Mucosa of descending colon (tissue), 3 donors: Measurements from ENCODE around the gene SNX3. TPM values are rescaled to one million over a fixed set of nuclear protein-coding genes. Genes with fewer than 3 reads are reported as not detected.

Experiments used
- ATAC-seq: fragments of 200-7000 bp; cut with Tn5 transposase; one replicate; pipeline ENCODE4 v1.9.1; 2020; ENCODE audit warnings: mild to moderate bottlenecking, moderate library complexity
- DNase-seq, 3 donors: peaks; one replicate each; pipeline ENCODE4 v3.0.0-alpha.2; 2020
- H3K36me3 ChIP-seq: fragments of 200-600 bp; one replicate; pipeline ENCODE4 v1.8.0; 2021; ENCODE audit warnings: low read depth, mild to moderate bottlenecking
- H3K4me1 ChIP-seq: fragments of 200-600 bp; one replicate; pipeline ENCODE4 v1.8.0; 2021; ENCODE audit warnings: low read depth, mild to moderate bottlenecking
- H3K4me3 ChIP-seq: fragments of 200-600 bp; one replicate; pipeline ENCODE4 v1.8.0; 2021; ENCODE audit warnings: mild to moderate bottlenecking
- H3K9me3 ChIP-seq: fragments of 200-600 bp; one replicate; pipeline ENCODE4 v1.8.0; 2021; ENCODE audit warnings: mild to moderate bottlenecking
- intact Hi-C, 2 donors: fragments of 100-400 bp; cut with DNase I in 1 of 2; cut with micrococcal nuclease in 1 of 2; formaldehyde crosslinking; loops; one replicate each; pipeline versions ENCODE4 v1.11.0 to v1.11.1; 2022; cut with DNase I, micrococcal nuclease
- total RNA-seq, 3 donors: library from RNA; stranded (reverse); fragmentation: NEBNext Ultra II Directional in 2 of 3; extraction: Animal tissue kit (Norgen Biotek cat#: 25700) in 2 of 3; gene quantifications; one replicate each; pipeline versions ENCODE4 v1.2.1 to v1.2.4, GENCODE V29; 2021 to 2023
- TF ChIP-seq, protein P1 (sequence below): fragments of 200-600 bp; IDR thresholded peaks from one replicate; pipeline ENCODE4 v1.8.0; 2022; ENCODE audit warnings: antibody characterized with exemption, mild to moderate bottlenecking
- donor health status: DM: no; HTN: no; CAD: no; lungs with moderate emphysema.
- donor health status: DM: no; HTN: no; CAD: no.
- donor health status: DM: no; HTN: yes; CAD: no.

Gene SNX3
- total RNA-seq, 3 donors from 2014 or later: 97.8 to 139 (median 103) TPM

DNA sequence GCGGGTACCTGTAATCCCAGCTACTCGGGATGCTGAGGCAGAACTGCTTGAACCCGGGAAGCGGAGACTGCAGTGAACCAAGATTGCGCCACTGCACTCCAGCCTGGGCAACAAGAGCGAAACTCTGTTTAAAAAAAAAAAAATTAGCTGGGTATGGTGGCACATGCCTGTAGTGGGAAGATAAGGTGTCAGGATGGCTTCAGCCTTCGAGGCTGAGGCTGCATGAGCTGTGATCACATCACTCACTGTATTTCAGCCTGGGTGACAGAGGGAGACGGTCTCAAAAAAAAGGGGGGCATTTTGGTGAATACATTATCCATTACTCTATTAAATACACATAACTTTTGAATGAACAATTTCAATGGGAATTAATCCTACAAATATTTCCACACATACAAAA, 32.4 kb downstream of the SNX3 start:
- intact Hi-C loops: no loop called here
- no peaks in the 10 kb centered on the region for H3K9me3 ChIP-seq
- DNase-seq (no peak), ATAC-seq (no peak)
- no peaks in the 10 kb centered on the region for H3K36me3 ChIP-seq
- H3K4me3 ChIP-seq: no peak overlapping the region
- no peaks in the 10 kb centered on the region for H3K4me1 ChIP-seq
- TF ChIP-seq, protein P1, sequence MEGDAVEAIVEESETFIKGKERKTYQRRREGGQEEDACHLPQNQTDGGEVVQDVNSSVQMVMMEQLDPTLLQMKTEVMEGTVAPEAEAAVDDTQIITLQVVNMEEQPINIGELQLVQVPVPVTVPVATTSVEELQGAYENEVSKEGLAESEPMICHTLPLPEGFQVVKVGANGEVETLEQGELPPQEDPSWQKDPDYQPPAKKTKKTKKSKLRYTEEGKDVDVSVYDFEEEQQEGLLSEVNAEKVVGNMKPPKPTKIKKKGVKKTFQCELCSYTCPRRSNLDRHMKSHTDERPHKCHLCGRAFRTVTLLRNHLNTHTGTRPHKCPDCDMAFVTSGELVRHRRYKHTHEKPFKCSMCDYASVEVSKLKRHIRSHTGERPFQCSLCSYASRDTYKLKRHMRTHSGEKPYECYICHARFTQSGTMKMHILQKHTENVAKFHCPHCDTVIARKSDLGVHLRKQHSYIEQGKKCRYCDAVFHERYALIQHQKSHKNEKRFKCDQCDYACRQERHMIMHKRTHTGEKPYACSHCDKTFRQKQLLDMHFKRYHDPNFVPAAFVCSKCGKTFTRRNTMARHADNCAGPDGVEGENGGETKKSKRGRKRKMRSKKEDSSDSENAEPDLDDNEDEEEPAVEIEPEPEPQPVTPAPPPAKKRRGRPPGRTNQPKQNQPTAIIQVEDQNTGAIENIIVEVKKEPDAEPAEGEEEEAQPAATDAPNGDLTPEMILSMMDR: no peak

DNA sequence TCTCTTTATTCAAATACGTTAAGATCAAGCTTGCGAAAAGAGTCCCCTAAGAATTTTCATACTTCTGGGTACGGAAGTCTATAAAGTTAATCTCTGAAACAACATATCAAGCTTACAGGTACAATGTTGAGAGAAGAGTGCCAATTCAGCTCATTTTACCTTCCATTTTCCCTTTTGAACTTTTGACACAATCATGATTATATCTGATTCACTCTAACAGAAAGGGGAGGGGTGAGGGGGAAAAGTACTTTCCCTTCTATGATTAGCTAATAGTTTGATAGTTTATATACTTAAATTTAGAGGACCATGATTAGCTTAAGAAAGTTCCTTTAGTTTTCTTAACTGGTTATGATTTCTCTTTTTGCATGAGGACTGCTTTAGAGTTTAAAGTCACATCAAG, 33.5 kb downstream of the SNX3 start:
- Histone ChIP-seq H3K36me3 (no peaks in the 10 kb centered on the region), H3K4me1 (no peaks in the 10 kb centered on the region), H3K4me3 (no peak overlapping the region), H3K9me3 (no peaks in the 10 kb centered on the region)
- ATAC-seq (no peak), DNase-seq (no peak)
- TF ChIP-seq, protein P1: no peak
- intact Hi-C loops: no loop called here

DNA sequence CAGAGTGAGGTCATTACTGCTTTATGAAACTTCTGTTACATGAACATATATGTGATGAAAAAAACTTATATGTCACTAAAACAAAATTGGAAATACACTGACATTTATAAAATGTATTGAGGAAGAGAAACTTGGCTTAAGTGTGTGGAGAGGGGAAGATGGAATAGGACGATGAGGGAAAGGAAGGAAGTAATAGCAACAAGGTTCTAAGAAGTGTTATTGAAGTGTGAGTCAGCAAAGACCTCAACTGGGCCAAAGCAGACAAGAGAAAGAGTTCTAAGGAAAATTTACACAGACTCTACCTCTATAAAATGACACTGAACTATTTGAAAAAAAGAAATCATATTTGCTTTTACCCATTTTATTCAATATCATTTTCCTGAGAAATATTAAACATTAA, 38.3 kb downstream of the SNX3 start:
- H3K4me3 ChIP-seq: no peak overlapping the region
- no peak for DNase-seq
- intact Hi-C loops: no loop called here
- TF ChIP-seq, protein P1: no peak
- no peaks in the 10 kb centered on the region for H3K36me3 ChIP-seq
- no peak for ATAC-seq
- no peaks in the 10 kb centered on the region for H3K4me1 ChIP-seq
- no peaks in the 10 kb centered on the region for H3K9me3 ChIP-seq

DNA sequence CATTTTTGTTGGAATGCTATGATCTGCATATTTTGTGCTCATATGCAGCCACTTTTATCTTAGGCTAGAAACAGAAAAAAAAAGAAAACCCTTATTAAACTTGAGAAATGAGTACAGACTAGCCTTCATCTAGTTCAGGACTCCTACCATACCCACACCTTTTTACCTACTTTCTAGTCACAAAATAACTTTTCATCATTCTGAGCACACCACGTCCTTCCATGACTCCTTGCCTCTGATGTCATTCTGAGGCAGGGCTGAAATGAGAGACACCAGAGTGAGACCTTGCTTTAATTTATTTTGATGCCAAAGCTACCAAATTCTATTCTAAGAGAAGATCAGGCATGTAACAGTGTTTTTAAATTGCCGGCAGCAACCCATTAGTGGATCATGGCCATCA, 38.8 kb downstream of the SNX3 start:
- TF ChIP-seq, protein P1: no peak
- no peaks in the 10 kb centered on the region for H3K36me3 ChIP-seq
- no peak overlapping the region for H3K4me3 ChIP-seq
- H3K9me3 ChIP-seq: no peaks in the 10 kb centered on the region
- DNase-seq (no peak), ATAC-seq (no peak)
- H3K4me1 ChIP-seq: no peaks in the 10 kb centered on the region
- intact Hi-C loops: no loop called here

DNA sequence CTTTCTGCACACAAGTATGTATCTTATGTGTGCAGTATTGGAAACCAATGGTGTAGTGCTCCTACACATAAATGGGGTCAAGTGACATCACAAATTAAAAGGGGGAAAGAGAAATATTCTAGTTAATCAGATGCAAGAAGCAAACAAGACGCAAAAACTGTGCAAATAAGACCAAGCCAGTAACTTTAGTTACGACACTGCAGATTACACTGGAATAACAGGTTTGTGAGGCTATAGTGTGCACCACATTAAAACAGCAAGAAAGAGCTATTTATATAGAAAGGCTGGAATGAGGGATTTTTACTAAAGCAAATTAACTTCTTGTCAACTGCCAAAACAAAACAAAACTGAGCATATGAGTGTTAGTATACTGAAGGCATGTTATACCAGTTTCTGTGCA, 49.2 kb downstream of the SNX3 start:
- Histone ChIP-seq H3K36me3 (no peaks in the 10 kb centered on the region), H3K4me3 (no peak overlapping the region), H3K9me3 (no peaks in the 10 kb centered on the region), H3K4me1 (no peaks in the 10 kb centered on the region)
- no peak for DNase-seq
- no peak for ATAC-seq
- intact Hi-C loops: no loop called here
- TF ChIP-seq, protein P1: no peak

DNA sequence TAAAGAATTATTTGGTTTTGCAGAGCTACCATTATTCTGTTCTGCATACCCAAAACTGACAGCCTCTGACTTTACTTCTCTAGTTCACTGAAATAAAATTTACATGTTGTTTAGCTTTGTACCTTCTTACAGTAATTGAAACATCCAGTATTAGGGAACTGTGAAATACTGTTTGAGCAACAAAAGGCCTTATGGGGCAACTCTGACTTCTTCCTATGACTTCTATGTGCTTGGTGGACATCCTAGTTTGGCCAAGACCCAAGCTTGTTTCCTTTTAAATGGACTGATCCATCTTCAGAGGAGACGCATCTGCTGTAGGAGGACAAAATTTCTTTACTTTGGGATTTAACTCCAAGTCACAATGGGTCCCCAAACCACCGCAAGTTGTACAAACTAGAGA, 50.3 kb downstream of the SNX3 start:
- TF ChIP-seq, protein P1: no peak
- Histone ChIP-seq H3K9me3 (no peaks in the 10 kb centered on the region), H3K4me3 (no peak overlapping the region), H3K4me1 (no peaks in the 10 kb centered on the region), H3K36me3 (no peaks in the 10 kb centered on the region)
- DNase-seq (no peak), ATAC-seq (no peak)
- intact Hi-C loops: no loop called here
